GM21825 (cell line): ENCODE data around the gene ATP2B2.

Experiments
- ATAC-seq: cut with Tn5 transposase; IDR thresholded peaks from one replicate; pipeline ENCODE4 v1.9.1; 2021; ENCODE audit warnings: mild to moderate bottlenecking, moderate library complexity; ENCODE audit not compliant: unreplicated experiment

Gene ATP2B2

DNA sequence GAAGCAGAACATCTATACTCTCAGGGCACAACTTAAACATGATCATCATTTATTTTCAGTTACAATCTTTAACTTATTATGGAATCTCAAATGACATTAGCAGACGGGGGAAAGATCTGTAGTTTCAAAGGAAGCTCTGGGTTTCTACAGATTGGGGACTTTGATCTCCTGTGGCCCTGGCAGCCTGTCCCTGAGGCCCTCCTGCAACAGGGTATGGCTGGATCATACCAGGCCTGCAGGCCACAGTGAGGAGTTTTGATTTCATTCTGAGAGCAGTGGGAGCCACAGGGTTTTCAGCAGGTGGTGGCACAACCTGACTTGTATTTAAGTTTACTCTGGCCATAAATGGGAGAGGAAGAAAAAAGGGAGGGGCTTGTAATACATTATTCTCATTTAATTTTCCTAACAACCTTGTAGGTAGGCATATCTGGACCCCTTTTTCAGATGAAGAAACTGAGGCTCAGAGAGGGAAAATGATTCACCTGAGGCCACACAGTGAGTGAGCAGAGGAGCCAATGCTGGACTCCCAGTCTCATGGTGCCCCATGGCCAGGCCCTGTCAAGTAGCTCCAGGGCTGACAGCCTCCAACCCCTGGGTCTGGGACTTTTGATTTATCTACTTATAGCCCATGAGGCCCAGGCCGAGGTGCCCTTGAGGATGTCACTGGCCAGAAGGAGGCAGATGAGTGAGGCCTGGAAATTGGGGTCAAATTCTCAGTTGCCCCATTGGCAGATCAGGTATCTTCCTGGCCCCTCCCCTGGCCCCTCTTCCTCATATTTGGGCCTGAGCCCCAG lies 71.0 kb downstream of the ATP2B2 start:
- no peak for ATAC-seq

DNA sequence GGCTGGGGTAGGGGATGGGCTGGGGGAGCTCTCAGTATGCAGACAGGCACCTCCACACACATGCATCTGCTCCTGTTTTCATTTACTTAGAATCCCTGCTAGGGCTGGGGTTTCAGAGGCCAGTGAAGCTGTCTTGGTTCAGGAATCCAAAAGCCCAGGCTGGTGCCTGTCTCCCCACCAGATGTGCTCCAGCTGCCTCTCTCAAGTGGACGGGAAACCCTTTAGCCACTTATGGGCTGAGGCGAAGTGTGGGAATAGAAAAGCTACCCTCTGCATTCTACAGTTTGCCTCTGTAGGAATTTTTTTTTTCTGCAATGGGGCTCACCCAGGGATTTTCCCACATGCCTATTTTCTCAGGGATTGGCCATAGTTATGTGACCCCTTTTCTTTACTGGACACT lies 72.5 kb downstream of the ATP2B2 start:
- ATAC-seq = no peak

GRCh38 chr3:10432156-10432845 lies 73.1 kb downstream of the ATP2B2 start:
- ATAC-seq = no peak

DNA sequence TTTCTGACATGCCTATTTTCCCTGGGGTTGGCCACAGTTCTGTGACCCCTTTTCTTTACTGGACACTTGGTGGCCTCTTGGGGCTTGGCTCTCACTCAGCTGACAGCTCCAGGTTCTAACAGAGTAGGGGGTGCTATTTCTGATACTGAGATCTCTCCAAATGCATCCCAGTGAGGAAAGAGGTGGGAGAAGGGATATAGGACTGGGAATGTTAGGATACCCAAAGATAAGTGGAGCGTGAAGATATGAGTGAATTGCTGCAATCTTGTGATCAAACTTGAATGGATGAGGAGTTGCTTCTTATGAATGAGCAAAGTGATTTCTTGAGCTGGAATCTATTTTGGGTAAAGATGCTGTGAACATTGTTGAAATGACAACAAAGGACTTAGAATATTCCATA lies 74.6 kb downstream of the ATP2B2 start:
- no peak for ATAC-seq

GRCh38 chr3:10428406-10429091 lies 76.8 kb downstream of the ATP2B2 start:
- ATAC-seq = no peak

DNA sequence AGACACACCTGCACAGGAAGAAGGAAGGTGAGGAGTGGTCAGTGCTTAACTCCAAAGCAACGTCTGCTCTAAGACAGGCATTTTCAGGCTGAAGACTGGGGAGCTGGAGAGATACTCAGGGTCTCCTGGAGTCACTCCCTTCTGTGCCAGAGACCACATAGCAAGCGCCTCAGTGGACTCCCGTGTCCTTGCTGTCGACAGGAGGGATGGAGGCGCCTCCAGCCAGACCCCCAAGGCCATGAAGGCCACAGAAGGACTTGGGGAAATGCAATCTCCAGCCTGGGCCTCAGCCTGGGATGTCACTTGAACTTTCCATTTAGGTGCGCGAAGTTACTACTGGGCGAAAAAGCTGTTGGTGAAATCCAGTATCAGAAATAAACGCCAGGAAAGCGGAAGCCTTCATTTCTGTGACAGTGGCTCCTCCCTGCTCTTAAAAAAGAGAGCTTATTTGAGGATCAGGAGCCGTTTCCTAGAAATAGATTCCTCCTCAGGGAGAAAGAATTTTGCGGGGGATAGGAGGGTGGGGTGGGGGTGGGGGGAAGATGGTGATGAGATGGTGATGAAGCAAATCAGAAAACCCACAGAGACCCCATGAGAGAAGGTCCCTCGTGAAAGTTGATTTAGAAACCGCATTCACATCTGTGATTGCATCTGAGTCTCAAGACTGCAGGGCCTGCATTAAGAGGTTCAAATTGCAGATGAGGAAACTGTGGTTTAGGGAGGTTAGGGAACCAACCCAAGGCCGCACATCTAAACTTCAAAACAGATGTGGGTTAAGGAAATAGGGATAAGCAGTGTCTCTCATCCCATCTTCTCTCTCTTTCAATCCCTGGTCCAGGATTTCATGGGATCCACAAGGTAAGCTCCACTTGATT lies 78.8 kb downstream of the ATP2B2 start:
- no peak for ATAC-seq

GRCh38 chr3:10423171-10423882 lies 82.1 kb downstream of the ATP2B2 start:
- no peak for ATAC-seq

GRCh38 chr3:10421996-10422395 lies 83.4 kb downstream of the ATP2B2 start:
- no peak for ATAC-seq

DNA sequence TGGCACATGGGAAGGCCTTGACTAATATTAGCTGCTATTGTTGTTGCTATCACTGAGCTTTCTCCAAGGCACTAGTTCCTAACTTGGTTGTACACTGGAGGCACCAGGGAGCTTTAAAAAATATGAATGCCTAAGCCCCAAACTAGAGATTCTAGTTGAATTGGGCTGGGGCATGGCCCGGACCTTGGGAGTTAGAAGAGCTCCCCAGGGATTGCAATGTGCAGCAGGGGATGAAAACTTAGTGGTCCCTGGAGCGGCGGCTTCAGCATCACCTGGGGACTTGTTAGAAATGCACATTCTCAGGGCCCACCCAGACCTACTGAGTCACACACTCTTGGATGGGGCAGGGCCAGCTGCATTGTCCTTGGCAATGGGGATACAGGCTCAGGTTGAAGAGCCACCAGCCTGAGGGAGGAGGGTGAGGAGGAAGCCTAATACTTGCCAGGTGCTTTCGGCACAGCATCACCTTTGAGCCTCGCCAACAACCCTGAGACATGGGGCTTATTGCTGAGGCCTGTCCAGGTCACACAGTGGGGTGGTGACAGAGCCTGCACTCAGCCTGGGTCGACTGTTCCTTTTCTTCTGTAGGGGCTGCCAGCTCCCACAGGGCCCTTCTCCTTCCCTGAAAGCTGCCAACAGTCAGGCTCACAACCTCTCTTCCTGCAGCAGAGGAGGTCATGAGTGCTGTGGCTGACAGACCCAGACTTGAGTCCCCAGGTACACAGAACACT lies 84.5 kb downstream of the ATP2B2 start:
- no peak for ATAC-seq

GRCh38 chr3:10419637-10420232 lies 85.7 kb downstream of the ATP2B2 start:
- ATAC-seq = no peak

DNA sequence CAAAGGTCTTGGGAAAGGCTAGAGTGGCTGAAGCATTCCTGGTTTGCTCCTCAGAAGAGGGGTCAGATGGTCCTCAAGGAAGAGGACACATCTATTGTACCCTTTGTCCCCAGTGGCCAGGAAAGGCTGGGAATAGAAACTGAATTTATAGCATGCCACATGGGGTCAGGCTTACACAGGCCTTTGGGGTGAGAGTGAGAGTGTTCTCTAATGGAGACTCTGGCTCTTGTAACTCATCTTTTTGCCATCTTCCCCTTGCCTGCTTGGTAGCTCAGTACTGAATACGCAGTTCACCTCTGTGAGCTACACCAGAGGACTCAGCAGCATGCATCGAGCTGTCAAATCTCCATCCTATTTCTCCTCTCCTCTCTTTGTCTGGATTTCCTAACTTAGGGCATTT lies 87.5 kb downstream of the ATP2B2 start:
- ATAC-seq = no peak

DNA sequence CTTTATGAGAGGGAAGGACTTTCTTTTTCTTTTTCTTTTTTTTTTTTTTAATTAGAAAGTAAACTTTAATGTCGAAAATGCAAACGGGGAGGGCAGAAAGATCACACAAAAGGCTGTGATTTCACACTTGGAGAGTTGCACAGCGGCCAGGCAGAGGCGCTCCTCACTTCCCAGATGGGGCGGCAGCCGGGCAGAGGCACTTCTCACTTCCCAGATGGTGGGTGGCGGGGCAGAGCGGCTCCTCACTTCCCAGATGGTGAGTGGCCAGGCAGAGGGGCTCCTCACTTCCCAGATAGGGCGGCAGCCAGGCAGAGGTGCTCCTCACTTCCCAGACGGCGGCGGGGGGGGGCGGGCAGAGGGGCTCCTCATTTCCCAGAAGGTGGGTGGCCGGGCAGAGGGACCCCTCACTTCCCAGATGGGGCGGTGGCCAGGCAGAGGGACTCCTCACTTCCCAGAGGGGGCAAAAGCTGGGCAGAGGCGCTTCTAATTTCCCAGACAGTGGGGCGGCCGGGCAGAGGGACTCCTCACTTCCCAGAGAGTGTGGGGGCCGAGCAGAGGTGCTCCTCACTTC lies 88.6 kb downstream of the ATP2B2 start:
- no peak for ATAC-seq

DNA sequence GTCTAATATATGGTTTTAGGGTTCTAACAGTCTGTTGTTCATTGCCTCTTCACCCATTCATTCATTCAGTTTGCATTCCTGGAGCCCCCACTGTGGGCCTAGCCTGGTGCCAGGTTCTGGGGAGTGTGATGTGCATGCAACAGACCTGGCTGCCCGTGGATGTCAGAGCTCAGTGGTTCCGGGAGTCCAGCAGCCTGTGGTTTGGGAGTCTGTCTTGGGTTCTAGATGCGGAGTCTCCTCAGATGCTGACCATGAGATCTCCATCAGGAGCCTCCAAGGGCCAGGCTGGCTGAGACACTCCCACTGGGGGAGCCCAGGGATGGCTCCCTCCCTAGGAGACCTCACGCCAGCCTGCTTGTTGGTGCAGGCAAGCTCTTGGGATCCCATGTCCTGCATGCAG lies 92.3 kb downstream of the ATP2B2 start:
- no peak for ATAC-seq

GRCh38 chr3:10411598-10412332 lies 93.6 kb downstream of the ATP2B2 start:
- no peak for ATAC-seq

DNA sequence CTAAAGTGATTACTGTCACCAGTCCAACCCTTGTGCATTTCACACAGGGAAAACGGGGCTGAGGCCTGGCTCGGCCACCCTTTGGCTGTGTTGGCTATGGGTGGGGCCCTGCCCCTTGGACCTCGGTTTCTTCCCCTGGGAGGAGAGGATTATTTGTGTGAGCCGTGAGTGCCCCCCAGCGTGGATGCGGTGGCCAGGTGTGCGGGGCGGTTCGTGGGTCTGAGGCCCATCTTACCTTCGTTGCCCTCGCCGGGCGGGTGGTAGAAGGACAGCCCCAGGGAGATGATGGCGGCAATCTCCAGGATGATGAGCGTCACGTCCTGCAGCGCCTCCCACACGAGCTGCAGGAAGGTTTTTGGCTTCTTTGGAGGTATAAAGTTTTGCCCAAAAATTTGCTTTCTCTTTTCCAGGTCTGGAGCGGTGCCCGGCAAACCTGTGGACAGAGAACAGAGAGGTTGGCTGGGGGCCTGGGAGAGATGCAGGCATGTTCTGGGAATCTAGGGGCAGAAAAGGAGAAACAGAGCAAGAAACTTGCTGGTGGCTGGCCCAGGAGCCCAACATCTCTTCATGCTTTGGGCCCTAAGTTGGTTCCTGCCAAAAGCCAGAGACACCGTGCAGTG lies 94.9 kb downstream of the ATP2B2 start:
- ATAC-seq = no peak

DNA sequence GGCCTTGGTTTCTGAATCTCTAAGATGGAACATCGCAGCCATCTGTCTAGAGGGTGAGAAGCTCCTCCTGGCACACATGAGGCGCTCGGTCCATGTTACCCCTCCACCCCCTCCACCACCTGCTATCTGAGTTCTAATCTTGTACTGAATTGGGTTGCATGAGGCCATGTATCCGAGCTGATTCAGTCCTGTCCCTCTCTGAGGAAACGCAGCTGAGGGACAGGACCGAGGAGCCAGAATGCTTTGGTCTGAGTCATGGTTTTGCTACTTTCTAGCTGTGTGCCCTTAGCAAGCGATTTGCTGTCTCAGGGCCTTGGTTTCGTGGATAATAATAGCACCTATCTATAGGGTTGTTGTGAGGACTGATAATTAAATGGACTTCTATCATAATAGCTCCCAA lies 96.7 kb downstream of the ATP2B2 start:
- ATAC-seq = no peak

GRCh38 chr3:10407361-10407760 lies 98.0 kb downstream of the ATP2B2 start:
- ATAC-seq = no peak

DNA sequence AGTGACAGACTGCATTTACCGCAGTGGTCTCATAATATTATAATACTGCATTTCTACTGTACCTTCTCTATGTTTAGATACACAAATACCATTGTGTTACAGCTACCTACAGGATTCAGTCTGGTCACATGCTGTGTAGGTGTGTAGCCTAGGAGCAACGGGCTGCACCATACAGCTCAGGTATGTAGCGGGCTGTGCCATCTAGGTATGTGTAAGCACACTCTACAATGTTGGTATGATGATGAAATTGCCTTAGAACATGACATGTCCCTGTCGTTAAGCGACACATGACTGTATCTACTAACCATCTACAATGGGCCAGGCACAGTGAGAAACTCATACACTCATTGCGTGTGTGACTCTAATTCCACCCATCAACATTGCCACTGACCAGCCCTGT lies 99.0 kb downstream of the ATP2B2 start:
- ATAC-seq = no peak
